Fibroblast of lung (primary cell): ENCODE results near the gene LGALS14. TPM values are rescaled to one million over a fixed set of nuclear protein-coding genes. Genes with fewer than 3 reads are reported as not detected.

ENCODE experiments used
- DNase-seq, 2 donors: peaks; one replicate each; pipeline versions ENCODE4 v3.0.0 to v3.0.0-alpha.2; 2010; ENCODE audit warnings: low read depth in 2 of 2
- H2AFZ ChIP-seq: 2 replicates; pipeline ENCODE4 v1.5.1; 2012; ENCODE audit warnings: low read length, control low read depth, inconsistent platforms
- H3K27ac ChIP-seq: 2 replicates; pipeline ENCODE4 v1.5.1; 2011; ENCODE audit warnings: low read length, control low read depth; ENCODE audit not compliant: insufficient read depth
- H3K27me3 ChIP-seq: 2 replicates; pipeline ENCODE4 v1.5.1; 2011; ENCODE audit warnings: mild to moderate bottlenecking, low read length; ENCODE audit not compliant: control insufficient read depth, insufficient read depth
- H3K36me3 ChIP-seq: 2 replicates; pipeline ENCODE4 v1.5.1; 2011; ENCODE audit warnings: low read length; ENCODE audit not compliant: control insufficient read depth, insufficient read depth
- H3K4me1 ChIP-seq: 2 replicates; pipeline ENCODE4 v1.5.1; 2011; ENCODE audit warnings: low read length; ENCODE audit not compliant: control insufficient read depth, insufficient read depth; ENCODE audit errors: extremely low read depth
- H3K4me2 ChIP-seq: 2 replicates; pipeline ENCODE4 v1.5.1; 2011; ENCODE audit warnings: low read length, control low read depth; ENCODE audit not compliant: insufficient read depth; ENCODE audit errors: extremely low read depth
- H3K4me3 ChIP-seq, 4 experiments: fragments of 200-600 bp in 1 of 4; sonication (generic) in 1 of 4; replicated peaks in 1 of 4; 2 replicates each; pipeline ENCODE4 v1.5.1; 2011 to 2016; ENCODE audit warnings: low read length in 4 of 4, low read depth in 3 of 4, mild to moderate bottlenecking in 3 of 4, control low read depth in 2 of 4, inconsistent platforms in 1 of 4, mixed read lengths in 1 of 4; ENCODE audit not compliant: insufficient read depth in 1 of 4; ENCODE audit errors: control extremely low read depth in 1 of 4
- H3K79me2 ChIP-seq: 2 replicates; pipeline ENCODE4 v1.5.1; 2012; ENCODE audit warnings: mild to moderate bottlenecking, low read length, inconsistent platforms; ENCODE audit not compliant: control insufficient read depth, insufficient read depth
- H3K9ac ChIP-seq: 2 replicates; pipeline ENCODE4 v1.5.1; 2011; ENCODE audit warnings: mild to moderate bottlenecking, low read length, control low read depth; ENCODE audit not compliant: insufficient read depth
- H3K9me3 ChIP-seq: 2 replicates; pipeline ENCODE4 v1.5.1; 2012; ENCODE audit warnings: low read depth, low read length; ENCODE audit not compliant: control insufficient read depth, insufficient read depth
- H4K20me1 ChIP-seq: 2 replicates; pipeline ENCODE4 v1.5.1; 2011; ENCODE audit warnings: low read length; ENCODE audit not compliant: control insufficient read depth, insufficient read depth; ENCODE audit errors: extremely low read depth
- EZH2 ChIP-seq: IDR thresholded peaks from 2 replicates; pipeline ENCODE4 v1.5.1; 2012; ENCODE audit warnings: low read length, control low read depth, mild to moderate bottlenecking; ENCODE audit errors: missing control alignments
- polyA plus RNA-seq, 2 donors: library from polyadenylated mRNA; depleted of rRNA in 1 of 2; stranded (reverse) in 1 of 2; unstranded in 1 of 2; fragments of >200 nt; gene quantifications; 2 replicates each; pipeline ENCODE4 v1.2.1, GENCODE V29; 2011 to 2012; ENCODE audit warnings: missing spikeins in 1 of 2
- total RNA-seq: library from RNA; depleted of rRNA; stranded (reverse); fragments of >200 nt; gene quantifications from 2 replicates; pipeline ENCODE4 v1.2.1, GENCODE V29; 2014
- TF ChIP-seq, protein P1 (sequence below), 2 donors: IDR thresholded peaks in 1 of 2; conservative IDR thresholded peaks in 1 of 2; 1 replicate in 1 of 2; 2 replicates in 1 of 2; pipeline ENCODE4 v1.5.1; 2011 to 2012; ENCODE audit warnings: low read length in 2 of 2, control low read depth in 1 of 2, inconsistent platforms in 1 of 2, low read depth in 1 of 2, mild to moderate bottlenecking in 1 of 2

Gene LGALS14
- total and polyA plus RNA-seq, 2 donors (not counting 1 experiment from before 2014, with no cell fraction given), result not detected

DNA sequence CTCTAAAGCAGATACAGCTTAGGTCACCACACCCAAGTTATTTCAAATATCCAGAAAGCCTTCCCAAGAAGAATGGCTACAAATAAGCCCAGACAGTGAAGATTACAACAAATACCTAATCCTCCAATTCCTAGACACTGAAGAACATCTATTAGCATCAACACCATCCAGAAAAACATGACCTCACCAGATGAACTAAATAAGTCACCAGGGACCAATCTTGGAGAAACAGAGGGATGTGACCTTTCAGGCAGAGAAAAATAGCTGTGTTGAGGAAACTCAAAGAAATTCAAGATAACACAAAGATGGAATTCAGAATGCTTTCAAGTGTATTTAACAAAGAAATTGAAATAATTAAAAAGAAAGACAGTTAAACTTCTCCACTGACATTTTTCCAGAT is 48.5 kb downstream of the LGALS14 start:
- Histone ChIP-seq H3K27ac (no peak overlapping the region), H3K4me1 (no peaks in the 10 kb centered on the region), H3K9me3 (no peaks in the 10 kb centered on the region), H4K20me1 (no peaks in the 10 kb centered on the region), H3K9ac (no peak overlapping the region), H3K4me3 (no peak overlapping the region), H3K79me2 (no peaks in the 10 kb centered on the region), H2AFZ (no peak overlapping the region), H3K36me3 (no peaks in the 10 kb centered on the region), H3K27me3 (no peaks in the 10 kb centered on the region), H3K4me2 (no peak overlapping the region)
- TF ChIP-seq, protein P1, sequence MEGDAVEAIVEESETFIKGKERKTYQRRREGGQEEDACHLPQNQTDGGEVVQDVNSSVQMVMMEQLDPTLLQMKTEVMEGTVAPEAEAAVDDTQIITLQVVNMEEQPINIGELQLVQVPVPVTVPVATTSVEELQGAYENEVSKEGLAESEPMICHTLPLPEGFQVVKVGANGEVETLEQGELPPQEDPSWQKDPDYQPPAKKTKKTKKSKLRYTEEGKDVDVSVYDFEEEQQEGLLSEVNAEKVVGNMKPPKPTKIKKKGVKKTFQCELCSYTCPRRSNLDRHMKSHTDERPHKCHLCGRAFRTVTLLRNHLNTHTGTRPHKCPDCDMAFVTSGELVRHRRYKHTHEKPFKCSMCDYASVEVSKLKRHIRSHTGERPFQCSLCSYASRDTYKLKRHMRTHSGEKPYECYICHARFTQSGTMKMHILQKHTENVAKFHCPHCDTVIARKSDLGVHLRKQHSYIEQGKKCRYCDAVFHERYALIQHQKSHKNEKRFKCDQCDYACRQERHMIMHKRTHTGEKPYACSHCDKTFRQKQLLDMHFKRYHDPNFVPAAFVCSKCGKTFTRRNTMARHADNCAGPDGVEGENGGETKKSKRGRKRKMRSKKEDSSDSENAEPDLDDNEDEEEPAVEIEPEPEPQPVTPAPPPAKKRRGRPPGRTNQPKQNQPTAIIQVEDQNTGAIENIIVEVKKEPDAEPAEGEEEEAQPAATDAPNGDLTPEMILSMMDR (conservative IDR thresholded peaks at IDR 0.05 in 1 of 2, IDR thresholded peaks at IDR 0.05 in 1 of 2; ENCODE audit: low read depth in 1 of 2, low read length in 2 of 2), result no peak
- TF ChIP-seq EZH2, result no peak
- no peak for DNase-seq

DNA sequence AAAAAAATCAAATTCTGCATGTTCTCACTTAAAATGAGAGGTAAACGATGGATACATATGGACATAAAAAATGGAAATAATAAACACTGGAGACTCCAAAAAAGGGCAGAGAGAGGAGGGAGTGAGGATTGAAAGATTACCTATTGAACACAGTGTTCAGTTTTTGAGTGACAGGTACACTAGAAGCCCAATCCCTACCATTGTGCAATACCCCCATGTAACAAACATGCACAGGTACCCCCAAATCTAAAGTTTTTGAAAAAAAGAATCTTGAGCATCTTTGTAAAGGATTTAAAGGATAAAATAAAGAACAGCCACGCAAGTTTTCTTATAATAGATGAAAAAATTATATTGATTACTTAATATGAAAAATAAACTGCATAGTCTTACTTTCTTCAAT is 50.3 kb downstream of the LGALS14 start:
- Histone ChIP-seq H3K27ac (no peak overlapping the region), H3K4me2 (no peak overlapping the region), H3K36me3 (no peaks in the 10 kb centered on the region), H3K9me3 (no peaks in the 10 kb centered on the region), H3K79me2 (no peaks in the 10 kb centered on the region), H3K27me3 (no peaks in the 10 kb centered on the region), H3K4me1 (no peaks in the 10 kb centered on the region), H3K4me3 (no peak overlapping the region), H4K20me1 (no peaks in the 10 kb centered on the region), H2AFZ (no peak overlapping the region), H3K9ac (no peak overlapping the region)
- no peak for DNase-seq
- TF ChIP-seq, protein P1 (conservative IDR thresholded peaks at IDR 0.05 in 1 of 2, IDR thresholded peaks at IDR 0.05 in 1 of 2; ENCODE audit: low read depth in 1 of 2, low read length in 2 of 2), result no peak
- no peak for TF ChIP-seq EZH2

DNA sequence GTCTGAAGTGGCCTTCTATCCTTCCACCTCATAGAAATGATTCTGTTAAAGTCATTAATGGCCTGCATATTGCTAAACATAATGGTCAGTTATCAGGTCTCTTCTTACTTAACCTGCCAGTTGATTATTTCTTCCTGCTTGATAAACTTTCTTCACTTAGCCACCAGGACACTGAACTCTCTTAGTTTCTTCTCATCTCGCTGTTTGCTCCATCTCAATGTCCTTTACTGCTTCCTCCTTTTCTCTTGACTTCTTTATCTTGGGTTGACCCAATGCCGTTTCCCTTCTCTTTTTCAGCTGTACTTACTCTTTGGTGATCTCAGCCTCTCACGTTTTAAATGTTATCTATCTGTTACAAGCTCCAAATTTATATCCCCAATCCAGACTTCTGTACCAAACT is 50.7 kb downstream of the LGALS14 start:
- H2AFZ ChIP-seq, result no peak overlapping the region

More for the DNA sequence above, 50.7 kb downstream of the LGALS14 start:
- Histone ChIP-seq H3K36me3 (no peaks in the 10 kb centered on the region), H3K9me3 (no peaks in the 10 kb centered on the region), H3K4me1 (no peaks in the 10 kb centered on the region), H3K9ac (no peak overlapping the region), H3K27ac (no peak overlapping the region), H3K4me3 (no peak overlapping the region), H4K20me1 (no peaks in the 10 kb centered on the region), H3K27me3 (no peaks in the 10 kb centered on the region), H3K79me2 (no peaks in the 10 kb centered on the region), H3K4me2 (no peak overlapping the region)
- DNase-seq, result no peak
- TF ChIP-seq, protein P1 (conservative IDR thresholded peaks at IDR 0.05 in 1 of 2, IDR thresholded peaks at IDR 0.05 in 1 of 2; ENCODE audit: low read depth in 1 of 2, low read length in 2 of 2), result no peak
- TF ChIP-seq EZH2, result no peak

Other genes starting within 250 kb of the LGALS14 start
- gene TIMM50, start 223.6 kb upstream of the LGALS14 start, total RNA-seq, result 37.2 and 45.7 TPM in 2 replicates
- gene TIMM50, start 223.6 kb upstream of the LGALS14 start, polyA plus RNA-seq, result 43.5 and 71.0 TPM in 2 replicates
- gene DLL3, start 205.5 kb upstream of the LGALS14 start, total RNA-seq, result under 0.01 TPM in 2 replicates
- gene DLL3, start 205.5 kb upstream of the LGALS14 start, polyA plus RNA-seq, result 0.08 and 0.11 TPM in 2 replicates
- gene SELENOV, start 189.3 kb upstream of the LGALS14 start, total RNA-seq, result not detected in 2 replicates
- gene SELENOV, start 189.3 kb upstream of the LGALS14 start, polyA plus RNA-seq, result not detected in 2 replicates
- 3.1 and 4.1 TPM in 2 replicates for gene EID2B, start 171.6 kb upstream of the LGALS14 start, total RNA-seq
- gene EID2B, start 171.6 kb upstream of the LGALS14 start, polyA plus RNA-seq, result 3.4 and 4.0 TPM in 2 replicates
- 9.1 and 10.5 TPM in 2 replicates for gene EID2, start 164.3 kb upstream of the LGALS14 start, total RNA-seq
- gene EID2, start 164.3 kb upstream of the LGALS14 start, polyA plus RNA-seq, result 10.0 and 11.0 TPM in 2 replicates
- not detected in 2 replicates for gene LGALS13, start 102.0 kb upstream of the LGALS14 start, total RNA-seq
- gene LGALS13, start 102.0 kb upstream of the LGALS14 start, polyA plus RNA-seq, result not detected in 2 replicates
- gene LGALS16, start 48.6 kb upstream of the LGALS14 start, total RNA-seq, result not detected in 2 replicates
- gene LGALS16, start 48.6 kb upstream of the LGALS14 start, polyA plus RNA-seq, result not detected in 2 replicates
- gene CLC, start 33.5 kb downstream of the LGALS14 start, total RNA-seq, result not detected in 2 replicates
- not detected in 2 replicates for gene CLC, start 33.5 kb downstream of the LGALS14 start, polyA plus RNA-seq
- not detected in 2 replicates for gene LEUTX, start 74.4 kb downstream of the LGALS14 start, total RNA-seq
- gene LEUTX, start 74.4 kb downstream of the LGALS14 start, polyA plus RNA-seq, result not detected in 2 replicates
- 8.5 and 12.2 TPM in 2 replicates for gene DYRK1B, start 129.7 kb downstream of the LGALS14 start, total RNA-seq
- gene DYRK1B, start 129.7 kb downstream of the LGALS14 start, polyA plus RNA-seq, result 7.5 and 7.7 TPM in 2 replicates
- gene FBL, start 141.9 kb downstream of the LGALS14 start, total RNA-seq, result 127 and 137 TPM in 2 replicates
- 177 and 320 TPM in 2 replicates for gene FBL, start 141.9 kb downstream of the LGALS14 start, polyA plus RNA-seq
- 0.33 and 0.51 TPM in 2 replicates for gene FCGBP, start 230.2 kb downstream of the LGALS14 start, total RNA-seq
- 0.01 and 0.02 TPM in 2 replicates for gene FCGBP, start 230.2 kb downstream of the LGALS14 start, polyA plus RNA-seq